Measurements from ENCODE around the gene RAD51D. TPM values are rescaled to one million over a fixed set of nuclear protein-coding genes. Genes with fewer than 3 reads are reported as not detected.
A peak's percentile ranks its signal among the peaks of the same experiment; 100 is the strongest.

RAD51D gene
- total RNA-seq, 1 donor from 2014 or later, result 22.9 TPM

DNA sequence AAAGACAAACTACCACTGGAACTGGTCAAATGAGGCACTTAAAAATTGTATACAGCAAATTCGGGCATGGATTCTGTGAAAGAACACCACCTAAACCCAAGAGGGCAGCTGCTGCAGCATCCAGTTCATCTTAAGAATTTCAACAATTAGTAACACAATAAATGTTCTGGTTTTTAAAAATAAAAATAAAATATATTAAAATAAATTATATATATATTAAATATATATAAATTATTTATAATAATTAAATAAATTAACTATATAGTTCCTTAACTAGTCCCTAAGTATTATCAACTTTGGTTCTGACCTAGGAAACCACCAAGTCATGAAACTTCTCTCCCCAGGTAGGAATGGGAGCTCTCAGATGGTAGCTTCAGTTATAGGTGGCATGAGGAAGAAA lies 42.8 kb downstream of the RAD51D start:
- DNase-seq, result no peak
- no peak for ATAC-seq (ENCODE audit: low read depth)
- Mint-ChIP-seq H3K4me1 (peaks cover 49% of the 10 kb centered on the region), H3K9me3 (no peaks in the 10 kb centered on the region), H3K27ac (no peak overlapping the region), H3K36me3 (ENCODE audit: low read depth) (peaks cover 5% of the 10 kb centered on the region), H3K4me3 (no peak overlapping the region), H3K27me3 (no peaks in the 10 kb centered on the region)
- ChIA-PET POLR2A (interaction anchor here (1.1 kb wide), 1 partner anchor 13 kb away, joined by 7 read pairs; the partner anchor contains the start of gene RFFL), CTCF (interaction anchor here (1.2 to 1.4 kb wide), 2 partner anchors 11 to 13 kb away, joined by 3 to 4 read pairs; no protein-coding TSS in a partner anchor)
- intact Hi-C loops (cut with micrococcal nuclease), result no loop called here
- TF ChIP-seq, protein P1, sequence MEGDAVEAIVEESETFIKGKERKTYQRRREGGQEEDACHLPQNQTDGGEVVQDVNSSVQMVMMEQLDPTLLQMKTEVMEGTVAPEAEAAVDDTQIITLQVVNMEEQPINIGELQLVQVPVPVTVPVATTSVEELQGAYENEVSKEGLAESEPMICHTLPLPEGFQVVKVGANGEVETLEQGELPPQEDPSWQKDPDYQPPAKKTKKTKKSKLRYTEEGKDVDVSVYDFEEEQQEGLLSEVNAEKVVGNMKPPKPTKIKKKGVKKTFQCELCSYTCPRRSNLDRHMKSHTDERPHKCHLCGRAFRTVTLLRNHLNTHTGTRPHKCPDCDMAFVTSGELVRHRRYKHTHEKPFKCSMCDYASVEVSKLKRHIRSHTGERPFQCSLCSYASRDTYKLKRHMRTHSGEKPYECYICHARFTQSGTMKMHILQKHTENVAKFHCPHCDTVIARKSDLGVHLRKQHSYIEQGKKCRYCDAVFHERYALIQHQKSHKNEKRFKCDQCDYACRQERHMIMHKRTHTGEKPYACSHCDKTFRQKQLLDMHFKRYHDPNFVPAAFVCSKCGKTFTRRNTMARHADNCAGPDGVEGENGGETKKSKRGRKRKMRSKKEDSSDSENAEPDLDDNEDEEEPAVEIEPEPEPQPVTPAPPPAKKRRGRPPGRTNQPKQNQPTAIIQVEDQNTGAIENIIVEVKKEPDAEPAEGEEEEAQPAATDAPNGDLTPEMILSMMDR (IDR thresholded peaks at IDR 0.05), result no peak

DNA sequence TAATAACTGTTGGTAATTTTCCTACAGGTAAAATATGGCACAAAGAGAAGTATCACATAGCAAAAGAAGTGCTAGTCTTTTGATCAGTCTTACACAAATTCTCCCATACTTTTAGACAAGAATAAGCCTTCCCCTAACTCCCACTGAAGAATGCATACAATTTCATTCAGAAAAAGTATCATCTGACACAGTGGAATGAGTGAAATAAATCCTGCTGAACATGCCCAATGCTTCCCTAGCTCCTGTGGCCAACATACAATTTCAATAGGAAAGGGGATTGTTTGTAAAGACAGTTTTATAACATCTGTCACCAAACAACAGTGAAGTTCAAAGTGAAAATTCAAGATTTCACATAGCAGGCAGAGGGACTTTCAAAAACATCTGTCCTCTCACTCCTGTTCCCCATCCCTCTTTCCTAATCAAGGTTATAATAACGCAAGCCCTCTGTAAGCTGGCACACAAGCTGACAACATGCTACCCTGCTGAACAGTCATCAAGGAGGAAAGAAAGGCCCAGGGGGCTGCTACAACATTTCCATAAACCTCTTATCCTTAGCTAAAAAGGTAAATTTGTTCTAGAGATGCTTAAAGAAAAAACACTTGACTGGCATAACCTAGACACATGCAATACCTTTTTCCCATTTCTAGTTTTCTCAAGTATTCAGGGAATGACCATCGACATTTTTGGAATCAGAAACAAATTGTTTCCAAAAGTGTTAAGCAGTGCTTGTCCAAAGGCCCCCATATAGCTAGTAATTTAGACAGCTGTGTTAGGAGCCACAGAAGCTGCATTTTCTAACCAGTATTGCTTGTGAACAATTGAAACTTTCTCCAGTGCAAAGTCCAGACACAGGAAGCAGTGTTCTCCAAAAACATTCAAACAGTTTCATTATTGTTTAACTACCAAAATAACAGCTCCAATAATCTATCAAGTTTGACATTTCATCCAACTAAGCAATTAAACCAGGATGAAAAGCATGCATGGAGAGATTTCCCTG lies 44.7 kb downstream of the RAD51D start:
- ATAC-seq (ENCODE audit: low read depth) (no peak), DNase-seq (no peak)
- ChIA-PET POLR2A (no interaction called here), CTCF (no interaction called here)
- Mint-ChIP-seq H3K4me3 (no peak overlapping the region), H3K36me3 (ENCODE audit: low read depth) (peaks cover 8% of the 10 kb centered on the region), H3K27ac (peak overlapping the region; percentile 30), H3K27me3 (no peaks in the 10 kb centered on the region), H3K4me1 (peaks cover 37% of the 10 kb centered on the region), H3K9me3 (no peaks in the 10 kb centered on the region)
- TF ChIP-seq, protein P1 (IDR thresholded peaks at IDR 0.05), result no peak
- intact Hi-C loops (cut with micrococcal nuclease), result no loop called here

DNA sequence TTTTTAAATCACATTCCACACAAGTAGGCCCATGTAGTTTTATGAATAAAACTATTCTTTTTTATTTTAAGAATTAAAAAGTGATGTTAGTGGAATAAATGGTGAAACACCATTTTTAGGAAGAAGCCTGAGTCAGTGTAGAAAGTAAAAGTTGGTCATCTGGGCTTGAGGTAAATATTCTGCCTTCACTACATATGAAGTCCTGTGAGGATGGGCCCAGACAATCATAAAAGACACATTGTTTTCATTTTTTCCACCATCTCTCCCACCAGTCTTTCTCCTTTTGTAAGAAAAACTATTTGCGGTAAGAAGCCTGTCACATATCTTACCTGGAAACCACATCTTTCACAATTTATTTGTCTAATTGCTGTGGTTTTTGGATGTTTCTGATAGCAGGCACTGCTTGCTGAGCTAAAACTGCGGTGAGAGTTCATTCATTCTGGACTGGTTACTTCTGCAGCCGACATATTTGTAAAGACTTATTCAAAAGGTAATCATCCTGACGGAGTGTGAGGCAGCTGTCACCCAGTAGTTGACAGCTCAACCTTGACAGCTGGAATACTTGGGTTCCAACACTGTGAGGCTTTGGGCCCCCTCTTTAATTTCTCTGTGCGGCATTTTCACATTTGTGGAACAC lies 45.6 kb downstream of the RAD51D start:
- ATAC-seq (ENCODE audit: low read depth) (no peak), DNase-seq (no peak)
- POLR2A ChIA-PET, result no interaction called here
- CTCF ChIA-PET, result no interaction called here
- Mint-ChIP-seq H3K27me3 (no peaks in the 10 kb centered on the region), H3K4me1 (peaks cover 42% of the 10 kb centered on the region), H3K9me3 (no peaks in the 10 kb centered on the region), H3K4me3 (no peak overlapping the region), H3K36me3 (ENCODE audit: low read depth) (peaks cover 8% of the 10 kb centered on the region), H3K27ac (peak overlapping the region; percentile 13)
- intact Hi-C loops (cut with micrococcal nuclease), result no loop called here
- TF ChIP-seq, protein P1 (IDR thresholded peaks at IDR 0.05), result no peak

DNA sequence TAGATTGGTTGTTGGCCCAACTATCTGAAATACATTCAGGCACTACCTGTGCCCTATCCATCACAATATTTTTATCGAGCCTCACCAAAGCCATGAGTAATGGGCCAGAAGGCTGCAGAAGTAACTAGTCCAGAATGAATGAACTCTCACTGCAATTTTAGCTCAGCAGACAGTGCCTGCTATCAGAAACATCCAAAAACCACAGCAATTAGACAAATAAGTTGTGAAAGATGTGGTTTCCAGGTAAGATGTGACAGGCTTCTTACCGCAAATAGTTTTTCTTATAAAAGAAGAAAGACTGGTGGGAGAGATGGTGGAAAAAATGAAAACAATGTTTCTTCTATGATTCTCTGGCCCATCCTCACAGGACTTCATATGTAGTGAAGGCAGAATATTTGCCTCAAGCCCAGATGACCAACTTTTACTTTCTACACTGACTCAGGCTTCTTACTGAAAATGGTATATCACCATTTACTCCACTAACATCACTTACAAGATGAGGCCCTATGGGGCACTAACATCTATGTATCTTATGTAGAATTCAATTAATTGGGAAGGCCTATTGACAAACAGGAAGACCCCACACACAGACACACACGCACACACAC lies 46.4 kb downstream of the RAD51D start:
- DNase-seq, result no peak
- intact Hi-C loops (cut with micrococcal nuclease), result no loop called here
- H3K36me3 Mint-ChIP-seq (ENCODE audit: low read depth), result peaks cover 8% of the 10 kb centered on the region
- CTCF ChIA-PET, result no interaction called here
- H3K4me3 Mint-ChIP-seq, result no peak overlapping the region
- no peaks in the 10 kb centered on the region for H3K9me3 Mint-ChIP-seq
- no peaks in the 10 kb centered on the region for H3K27me3 Mint-ChIP-seq
- POLR2A ChIA-PET, result no interaction called here
- TF ChIP-seq, protein P1 (IDR thresholded peaks at IDR 0.05), result no peak
- ATAC-seq (ENCODE audit: low read depth), result no peak
- no peak overlapping the region for H3K27ac Mint-ChIP-seq
- peaks cover 50% of the 10 kb centered on the region for H3K4me1 Mint-ChIP-seq

All from activated B cell treated with CpG ODN at 0.5 μM for 24 hours (primary cell).